ENCODE data around the gene PDE4B.

PDE4B gene

DNA sequence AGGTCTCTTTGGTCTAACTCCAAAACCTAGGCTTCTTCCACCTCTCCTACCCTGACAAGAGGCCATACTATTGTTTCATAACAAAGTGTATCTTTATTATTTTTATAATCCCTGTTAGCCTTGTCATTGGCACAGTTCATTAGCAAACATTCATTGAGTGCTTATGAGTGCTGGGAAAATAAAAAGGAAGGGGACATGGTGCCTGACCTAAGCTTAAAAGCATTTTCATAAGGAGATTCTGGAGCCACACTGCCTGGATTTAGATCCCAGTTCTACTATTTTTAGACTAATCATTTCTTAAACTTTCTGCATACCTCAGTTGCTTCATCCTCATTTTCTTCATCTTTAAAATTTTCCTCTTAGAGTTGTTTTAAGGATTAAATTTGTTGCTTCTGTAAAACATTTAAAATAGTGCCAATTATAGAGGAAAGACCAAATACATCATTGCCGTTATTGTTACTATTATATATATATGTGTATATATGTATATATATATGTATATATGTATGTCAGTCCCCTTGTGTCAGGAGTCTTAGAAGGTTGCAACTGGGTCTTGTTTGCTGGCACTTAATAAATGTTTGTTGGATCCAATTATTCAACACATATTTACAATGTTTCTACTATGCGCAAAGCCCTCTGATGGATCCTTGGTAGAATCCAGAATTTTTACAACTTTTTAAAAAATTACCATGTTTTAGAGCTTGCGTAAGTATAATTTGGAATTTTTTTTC is 490.4 kb downstream of the PDE4B start:
- peak overlapping the region; percentile 20 for H3K4me3 Mint-ChIP-seq
- no peak for DNase-seq (ENCODE audit: low spot score in 2 of 2)
- ATAC-seq = no peak
- no peaks in the 10 kb centered on the region for H3K9me3 Mint-ChIP-seq
- peaks cover 9% of the 10 kb centered on the region for H3K36me3 Mint-ChIP-seq
- peak overlapping the region; percentile 64 for H3K27ac Mint-ChIP-seq
- H3K4me1 Mint-ChIP-seq = peaks cover 73% of the 10 kb centered on the region

DNA sequence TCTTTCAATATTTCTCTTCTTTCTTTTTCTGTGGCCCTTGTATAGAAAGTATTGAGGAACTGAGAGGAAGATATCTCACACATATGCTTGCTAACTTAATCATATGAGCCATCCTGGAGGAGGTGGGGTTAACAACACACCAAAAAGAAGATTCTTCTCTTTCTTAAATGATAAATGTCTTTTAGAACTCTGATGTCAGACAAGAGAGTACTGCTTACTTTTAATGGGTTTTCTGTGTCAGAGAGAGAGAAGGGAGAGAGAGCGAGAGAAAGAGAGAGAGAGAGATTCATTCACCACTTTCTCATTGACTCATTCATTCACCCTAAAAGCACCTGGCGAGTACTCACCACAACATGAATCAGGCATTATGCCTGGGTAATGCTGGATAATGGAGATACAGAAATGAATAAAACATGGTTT is 490.9 kb downstream of the PDE4B start:
- H3K36me3 Mint-ChIP-seq = peaks cover 11% of the 10 kb centered on the region
- peak in 1 of 2 donors; percentile 59 for DNase-seq (ENCODE audit: low spot score in 2 of 2)
- ATAC-seq = peak; percentile 83
- H3K9me3 Mint-ChIP-seq = no peaks in the 10 kb centered on the region
- peaks cover 70% of the 10 kb centered on the region for H3K4me1 Mint-ChIP-seq
- H3K27ac Mint-ChIP-seq = peak overlapping the region; percentile 64
- H3K4me3 Mint-ChIP-seq = peak overlapping the region; percentile 20

DNA sequence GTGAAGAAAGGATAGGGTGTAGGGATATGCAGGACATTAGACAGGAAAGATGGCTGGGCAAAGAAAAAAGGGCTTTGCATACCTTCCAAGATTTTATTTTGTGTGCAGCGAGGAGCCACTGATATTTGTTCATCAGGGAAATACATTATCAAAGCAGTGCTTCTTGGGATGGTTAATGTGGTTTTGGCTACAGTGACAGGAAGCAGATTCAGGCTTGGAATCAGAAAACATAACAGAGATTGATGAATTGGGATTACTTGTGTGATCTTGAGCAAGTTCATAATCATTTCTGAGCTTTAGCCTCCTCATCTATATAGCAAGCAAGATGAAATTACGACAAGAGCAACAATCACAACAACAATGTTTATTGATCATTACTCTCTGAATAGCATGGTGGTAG is 492.1 kb downstream of the PDE4B start:
- DNase-seq (ENCODE audit: low spot score in 2 of 2) = no peak
- H3K4me1 Mint-ChIP-seq = peaks cover 67% of the 10 kb centered on the region
- no peak for ATAC-seq
- no peak overlapping the region for H3K27ac Mint-ChIP-seq
- H3K9me3 Mint-ChIP-seq = no peaks in the 10 kb centered on the region
- H3K4me3 Mint-ChIP-seq = no peak overlapping the region
- H3K36me3 Mint-ChIP-seq = peaks cover 11% of the 10 kb centered on the region

DNA sequence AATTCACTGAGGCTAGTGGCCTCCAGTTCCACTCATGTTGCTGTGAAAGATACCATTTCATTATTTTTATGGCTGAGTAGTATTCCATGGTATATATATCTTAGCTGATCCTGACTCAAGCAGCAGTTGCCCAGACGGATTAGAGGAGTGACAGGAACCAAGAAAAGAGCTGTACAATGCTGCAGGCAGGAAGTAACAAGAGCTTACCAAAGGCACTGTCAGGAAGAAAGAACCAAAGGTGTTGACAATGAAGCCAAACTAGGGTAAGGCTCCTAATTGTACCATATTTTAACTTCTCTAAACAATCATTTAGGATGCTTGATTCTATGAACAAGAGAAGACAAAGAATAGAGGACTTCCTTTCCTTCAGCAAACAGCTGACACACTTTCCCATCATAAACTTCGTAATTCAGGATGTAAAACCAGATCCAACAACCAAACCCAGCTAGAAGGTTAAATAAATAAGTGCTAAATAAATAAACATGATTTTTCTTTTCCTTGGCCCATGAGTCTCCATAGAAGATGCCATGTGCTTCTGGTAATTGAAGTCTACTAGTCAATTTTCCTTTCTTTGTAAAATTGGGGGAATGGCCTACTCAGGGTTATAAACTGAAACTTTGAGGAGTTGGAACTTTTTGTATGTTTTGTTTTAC is 493.0 kb downstream of the PDE4B start:
- DNase-seq (ENCODE audit: low spot score in 2 of 2) = no peak
- Mint-ChIP-seq H3K4me3 (no peak overlapping the region), H3K27ac (no peak overlapping the region), H3K9me3 (no peaks in the 10 kb centered on the region), H3K4me1 (peaks cover 66% of the 10 kb centered on the region), H3K36me3 (peaks cover 11% of the 10 kb centered on the region)
- ATAC-seq = no peak

DNA sequence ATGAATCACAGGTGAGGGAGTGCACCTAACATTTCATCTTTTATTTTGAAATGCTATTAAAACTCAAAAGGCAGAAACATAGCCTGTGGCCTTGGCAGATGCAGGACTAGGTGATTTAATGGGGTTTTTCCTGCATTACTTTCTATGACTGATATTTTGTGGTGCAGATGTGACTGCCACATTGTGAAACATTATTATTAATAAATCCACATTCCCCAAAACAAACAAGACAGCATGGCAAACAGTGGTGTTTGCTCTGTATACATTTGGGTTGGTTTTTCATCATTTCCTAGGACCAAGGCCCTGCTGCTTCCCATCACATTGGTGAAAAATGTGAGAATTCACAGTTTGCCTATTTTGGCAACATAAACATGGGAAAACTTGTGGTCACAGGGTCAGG is 493.6 kb downstream of the PDE4B start:
- Mint-ChIP-seq H3K27ac (no peak overlapping the region), H3K4me3 (no peak overlapping the region), H3K9me3 (no peaks in the 10 kb centered on the region), H3K4me1 (peaks cover 67% of the 10 kb centered on the region), H3K36me3 (peaks cover 11% of the 10 kb centered on the region)
- ATAC-seq (no peak), DNase-seq (ENCODE audit: low spot score in 2 of 2) (no peak)

DNA sequence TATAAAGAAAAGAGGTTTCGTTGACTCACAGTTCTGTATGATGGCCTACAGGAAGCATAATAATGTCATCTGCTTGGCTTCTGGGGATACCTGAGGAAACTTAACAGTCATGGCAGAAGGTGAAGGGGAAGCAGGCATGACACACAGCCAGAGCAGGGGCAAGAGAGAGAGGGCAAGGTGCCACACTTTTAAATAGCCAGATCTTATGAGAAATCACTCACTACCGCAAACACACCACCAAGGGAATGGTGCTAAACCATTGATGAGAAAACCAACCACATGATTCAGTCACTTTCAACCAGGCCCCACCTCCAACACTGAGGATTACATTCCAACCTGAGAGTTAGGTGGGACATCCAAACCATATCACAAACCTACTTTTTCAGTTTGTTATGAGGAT is 495.4 kb downstream of the PDE4B start:
- peaks cover 11% of the 10 kb centered on the region for H3K36me3 Mint-ChIP-seq
- peak; percentile 82 for ATAC-seq
- peaks cover 62% of the 10 kb centered on the region for H3K4me1 Mint-ChIP-seq
- no peak overlapping the region for H3K4me3 Mint-ChIP-seq
- peak in 1 of 2 donors; percentile 58 for DNase-seq (ENCODE audit: low spot score in 2 of 2)
- no peaks in the 10 kb centered on the region for H3K9me3 Mint-ChIP-seq
- H3K27ac Mint-ChIP-seq = no peak overlapping the region

DNA sequence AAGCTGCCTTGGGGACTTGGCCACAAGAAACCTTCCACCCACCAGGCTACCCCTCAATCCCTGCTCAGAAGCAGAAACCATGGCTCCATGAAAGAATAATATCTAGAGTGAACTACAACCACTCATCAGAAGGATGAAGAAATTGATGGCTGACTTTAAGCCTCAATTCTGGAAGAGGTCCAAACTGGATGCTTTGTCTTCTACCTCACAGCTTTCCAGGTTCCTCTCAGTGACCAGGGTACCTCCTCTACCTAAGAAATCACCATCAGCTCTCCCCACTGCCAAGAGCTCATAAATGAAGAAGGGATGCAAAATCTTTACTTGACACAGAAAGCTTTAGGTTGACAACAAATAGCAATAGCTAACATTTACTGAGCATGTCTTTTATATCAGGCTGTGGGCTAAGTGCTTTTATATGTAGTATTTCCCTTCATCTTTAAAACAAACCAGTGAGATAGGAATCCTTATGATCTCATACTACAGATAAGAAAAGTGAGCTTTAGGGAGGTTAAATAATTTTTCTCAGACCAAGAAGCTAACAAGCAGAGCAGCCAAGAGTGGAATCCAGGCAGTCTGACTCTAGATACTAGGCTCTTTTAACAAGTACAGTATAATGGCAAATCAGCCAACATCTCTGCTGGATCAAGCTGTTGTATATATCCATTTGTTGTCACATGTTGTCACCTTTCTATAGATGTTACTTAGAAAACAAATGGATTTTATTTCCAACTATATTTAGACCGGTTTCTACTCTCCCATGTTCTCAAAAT is 498.3 kb downstream of the PDE4B start:
- H3K27ac Mint-ChIP-seq = no peak overlapping the region
- no peaks in the 10 kb centered on the region for H3K9me3 Mint-ChIP-seq
- ATAC-seq (no peak), DNase-seq (ENCODE audit: low spot score in 2 of 2) (no peak)
- H3K36me3 Mint-ChIP-seq = peaks cover 4% of the 10 kb centered on the region
- H3K4me3 Mint-ChIP-seq = no peak overlapping the region
- H3K4me1 Mint-ChIP-seq = peaks cover 40% of the 10 kb centered on the region

DNA sequence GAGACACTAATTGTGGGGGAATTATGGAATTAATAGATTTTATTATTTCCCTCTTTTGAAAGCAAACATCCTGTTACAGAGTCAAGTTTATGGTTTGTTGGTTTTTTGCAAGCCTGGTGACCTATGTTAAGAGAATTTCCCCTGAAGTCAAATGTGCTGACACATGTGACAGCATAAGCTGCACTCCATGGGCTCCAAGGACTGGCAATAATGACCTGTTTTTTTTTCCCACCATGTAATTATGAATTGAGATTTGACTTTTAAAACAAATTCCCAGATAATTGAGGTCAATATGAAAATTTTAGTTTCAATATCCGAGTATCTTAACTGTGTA is 498.8 kb downstream of the PDE4B start:
- Mint-ChIP-seq H3K9me3 (no peaks in the 10 kb centered on the region), H3K27ac (no peak overlapping the region), H3K36me3 (peaks cover 4% of the 10 kb centered on the region), H3K4me3 (no peak overlapping the region), H3K4me1 (peaks cover 41% of the 10 kb centered on the region)
- no peak for ATAC-seq
- DNase-seq (ENCODE audit: low spot score in 2 of 2) = no peak

DNA sequence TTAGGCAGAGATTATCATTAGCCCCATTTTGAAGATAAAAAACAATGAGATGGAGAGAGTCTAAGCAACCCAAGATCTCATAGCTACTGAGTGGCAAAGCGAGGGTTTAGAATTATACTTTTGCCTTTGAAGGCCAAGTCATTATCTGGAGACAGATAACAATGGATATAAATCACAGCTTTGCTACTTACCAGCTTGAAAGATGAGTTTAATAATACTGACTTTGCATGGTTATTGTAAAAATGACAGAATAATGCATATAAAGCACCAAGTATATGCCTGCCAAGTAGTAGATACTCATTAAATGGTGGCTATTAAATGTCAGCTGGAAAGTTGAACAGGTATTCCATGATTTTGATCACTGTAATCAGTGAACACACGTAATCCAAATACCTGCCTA is 499.6 kb downstream of the PDE4B start:
- Mint-ChIP-seq H3K4me3 (no peak overlapping the region), H3K9me3 (no peaks in the 10 kb centered on the region), H3K36me3 (peaks cover 4% of the 10 kb centered on the region), H3K27ac (no peak overlapping the region), H3K4me1 (peaks cover 41% of the 10 kb centered on the region)
- ATAC-seq (no peak), DNase-seq (ENCODE audit: low spot score in 2 of 2) (no peak)

DNA sequence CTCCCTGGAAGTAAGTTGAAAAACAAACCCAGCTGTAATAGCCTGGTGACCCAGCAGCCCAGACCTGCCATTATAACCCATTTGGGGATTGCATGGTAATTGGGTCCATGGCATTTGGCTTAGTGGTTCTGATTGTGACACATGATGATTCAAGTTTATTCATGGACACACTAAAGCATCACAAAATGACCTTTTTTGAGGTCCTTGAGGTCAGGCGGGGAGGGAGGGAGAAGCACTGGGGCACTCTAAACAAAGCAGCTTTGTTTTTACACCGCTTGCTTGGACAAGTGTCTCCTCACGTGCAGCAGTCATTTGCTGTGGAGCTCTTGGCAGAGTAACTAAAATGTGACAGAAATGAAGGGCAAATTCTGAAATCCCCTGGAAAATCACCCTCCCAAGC is 500.2 kb downstream of the PDE4B start:
- Mint-ChIP-seq H3K36me3 (peaks cover 3% of the 10 kb centered on the region), H3K27ac (no peak overlapping the region), H3K9me3 (no peaks in the 10 kb centered on the region), H3K4me1 (peaks cover 38% of the 10 kb centered on the region), H3K4me3 (no peak overlapping the region)
- DNase-seq (ENCODE audit: low spot score in 2 of 2) (no peak), ATAC-seq (no peak)

DNA sequence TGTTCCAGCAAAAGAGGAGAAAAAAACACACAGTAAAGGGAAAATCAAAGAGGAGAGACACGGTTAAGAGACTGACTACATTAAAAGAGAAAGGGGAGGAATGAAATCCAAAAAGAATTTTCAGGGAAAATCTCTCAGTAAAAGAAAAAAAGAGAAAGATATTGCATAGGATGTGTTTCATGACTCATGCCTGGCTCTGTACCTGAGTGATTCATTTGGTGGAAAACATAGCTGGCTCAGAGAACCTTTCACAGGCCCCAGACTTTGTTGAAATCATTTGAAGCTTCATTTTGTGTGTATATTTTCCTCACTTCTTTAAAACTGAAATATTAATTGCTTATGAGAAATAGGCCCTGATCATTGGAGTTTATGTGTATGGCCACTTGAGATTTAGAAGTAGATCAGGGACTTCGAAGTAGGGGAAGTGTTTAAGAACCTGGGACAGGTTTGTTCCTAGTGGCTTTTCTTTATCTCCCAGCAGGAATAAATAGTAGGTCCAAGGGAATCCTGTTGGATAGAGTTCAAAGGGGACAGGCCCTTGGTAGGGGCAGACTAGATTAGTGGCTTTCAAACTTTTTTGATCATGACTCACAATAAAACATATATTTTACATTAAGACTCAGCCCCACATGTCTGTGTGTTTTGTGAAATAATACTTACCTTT is 502.1 kb downstream of the PDE4B start:
- H3K9me3 Mint-ChIP-seq = no peaks in the 10 kb centered on the region
- DNase-seq (ENCODE audit: low spot score in 2 of 2) (no peak), ATAC-seq (peak; percentile 87)
- no peak overlapping the region for H3K4me3 Mint-ChIP-seq
- H3K4me1 Mint-ChIP-seq = peaks cover 25% of the 10 kb centered on the region
- H3K27ac Mint-ChIP-seq = no peak overlapping the region
- H3K36me3 Mint-ChIP-seq = no peaks in the 10 kb centered on the region

DNA sequence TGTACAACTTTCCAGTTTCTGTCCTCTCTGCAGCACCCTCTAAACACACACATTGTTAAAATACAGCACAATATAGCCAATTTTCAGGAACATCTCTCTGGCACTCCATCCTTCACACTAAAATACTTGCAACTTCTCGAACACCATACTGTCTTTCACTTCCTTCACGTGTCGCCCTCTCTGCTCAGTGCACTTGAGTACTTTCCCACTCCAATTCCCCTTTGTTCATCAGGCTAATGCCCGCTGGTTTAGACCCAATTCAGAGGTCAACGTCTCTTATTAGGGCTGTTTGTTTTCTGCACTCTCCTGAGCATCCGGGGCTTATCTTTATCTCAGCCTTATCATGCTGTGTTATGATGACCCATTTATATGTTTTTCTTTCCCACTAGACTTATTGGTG is 503.1 kb downstream of the PDE4B start:
- Mint-ChIP-seq H3K36me3 (no peaks in the 10 kb centered on the region), H3K27ac (no peak overlapping the region), H3K4me1 (peaks cover 24% of the 10 kb centered on the region), H3K9me3 (no peaks in the 10 kb centered on the region), H3K4me3 (no peak overlapping the region)
- ATAC-seq = no peak
- DNase-seq (ENCODE audit: low spot score in 2 of 2) = no peak

DNA sequence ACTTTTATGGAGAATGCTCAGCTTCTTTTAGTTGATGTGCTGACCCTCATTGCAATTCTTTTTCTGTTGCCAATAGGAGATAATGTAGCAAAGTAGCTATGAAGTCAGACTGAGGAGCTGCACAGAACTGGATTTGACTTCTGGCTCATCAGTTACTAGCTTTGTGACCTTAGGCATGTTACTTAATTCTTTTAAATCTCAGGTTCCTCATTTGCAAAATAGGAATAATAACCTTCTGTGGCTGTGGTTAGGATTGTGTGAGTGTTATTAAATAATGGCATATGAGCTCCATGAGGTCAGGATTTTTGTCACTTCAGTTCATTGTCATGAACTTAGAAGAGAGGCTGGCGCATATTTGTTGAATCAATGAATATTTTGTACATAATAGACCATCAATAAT is 503.7 kb downstream of the PDE4B start:
- Mint-ChIP-seq H3K4me3 (no peak overlapping the region), H3K36me3 (no peaks in the 10 kb centered on the region), H3K4me1 (peaks cover 24% of the 10 kb centered on the region), H3K27ac (no peak overlapping the region), H3K9me3 (no peaks in the 10 kb centered on the region)
- DNase-seq (ENCODE audit: low spot score in 2 of 2) (no peak), ATAC-seq (no peak)

DNA sequence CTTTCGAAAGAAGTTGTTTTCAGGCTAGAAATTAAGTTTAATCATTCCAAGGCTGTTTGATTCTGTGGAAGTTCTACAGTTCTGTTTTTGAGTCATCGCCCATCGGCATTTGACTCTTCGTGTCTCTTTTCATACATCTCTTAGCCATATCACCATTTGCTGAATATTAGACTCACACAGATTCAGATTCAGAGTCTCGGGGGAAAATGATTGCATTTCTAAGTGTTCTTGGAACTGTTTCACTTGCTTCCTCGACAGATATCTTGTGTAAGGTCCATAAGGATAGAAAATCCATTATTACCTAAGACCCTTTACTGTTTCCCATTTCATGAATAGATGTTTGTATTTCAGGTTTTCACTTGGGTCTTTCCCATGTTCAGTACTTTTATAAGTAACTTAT is 504.3 kb downstream of the PDE4B start:
- no peaks in the 10 kb centered on the region for H3K9me3 Mint-ChIP-seq
- no peak for ATAC-seq
- peaks cover 21% of the 10 kb centered on the region for H3K4me1 Mint-ChIP-seq
- no peak overlapping the region for H3K4me3 Mint-ChIP-seq
- no peak overlapping the region for H3K27ac Mint-ChIP-seq
- H3K36me3 Mint-ChIP-seq = no peaks in the 10 kb centered on the region
- no peak for DNase-seq (ENCODE audit: low spot score in 2 of 2)

DNA sequence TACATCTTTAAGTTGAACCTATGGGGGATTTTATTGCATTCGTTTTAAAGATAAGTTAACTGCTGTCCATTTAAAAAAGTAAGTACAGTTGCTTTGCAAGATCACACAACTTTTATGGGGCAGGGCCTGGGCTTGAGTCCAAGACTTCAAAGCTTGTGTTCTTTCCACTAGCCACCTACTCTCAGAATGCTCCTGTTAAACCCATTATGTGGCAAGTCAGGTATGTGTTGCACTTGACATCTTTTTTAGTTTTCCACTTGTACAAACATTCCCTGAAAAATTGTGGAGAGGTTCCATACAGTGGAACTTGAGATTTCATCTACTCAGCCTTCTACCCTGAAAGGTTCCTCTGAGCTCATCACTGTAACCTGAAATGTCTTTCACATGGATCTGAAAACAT is 505.8 kb downstream of the PDE4B start:
- Mint-ChIP-seq H3K9me3 (no peaks in the 10 kb centered on the region), H3K4me3 (no peak overlapping the region), H3K36me3 (no peaks in the 10 kb centered on the region), H3K4me1 (peaks cover 32% of the 10 kb centered on the region), H3K27ac (no peak overlapping the region)
- DNase-seq (ENCODE audit: low spot score in 2 of 2) = no peak
- no peak for ATAC-seq

All from stimulated activated effector memory CD8-positive, alpha-beta T cell treated with anti-CD3 and anti-CD28 coated beads, Interleukin-12 subunit alpha, Interleukin-12 subunit beta, amount 100 ng/mL, for 72 hours (primary cell).